B cell (primary cell): Measurements from ENCODE around the gene MPPED2. TPM values are rescaled to one million over a fixed set of nuclear protein-coding genes. Genes with fewer than 3 reads are reported as not detected.

Source experiments
- ATAC-seq: fragments of 200-7000 bp; cut with Tn5 transposase; one replicate; pipeline ENCODE4 v1.10.0; 2021; ENCODE audit warnings: low read depth, mild to moderate bottlenecking, moderate number of reproducible peaks, moderate library complexity
- CTCF ChIA-PET: fragments of 350-600 bp; sonication (Branson Sonifier 250); formaldehyde crosslinking; loops from one replicate; lab custom pipeline; 2021; ENCODE audit warnings: antibody characterized with exemption, inconsistent platforms; lab: Charles Lee
- POLR2A ChIA-PET: fragments of 350-600 bp; sonication (Branson Sonifier 250); formaldehyde crosslinking; loops from one replicate; lab custom pipeline; 2021; ENCODE audit warnings: antibody characterized with exemption; lab: Charles Lee
- DNase-seq: peaks from one replicate; pipeline ENCODE4 v3.0.0; 2013
- H2AFZ ChIP-seq: 2 replicates; pipeline ENCODE4 v1.6.1; 2012; ENCODE audit warnings: mild to moderate bottlenecking, low read depth, low read length; ENCODE audit not compliant: insufficient read depth, poor library complexity, severe bottlenecking
- H3K27ac ChIP-seq, 2 donors: 1 replicate in 1 of 2; 2 replicates in 1 of 2; pipeline ENCODE4 v1.5.1; 2012 to 2013; ENCODE audit warnings: low read length in 2 of 2, mild to moderate bottlenecking in 2 of 2, moderate library complexity in 1 of 2
- H3K27me3 ChIP-seq, 4 experiments: fragments of 200-600 bp in 1 of 4; sonication (generic) in 1 of 4; replicated peaks in 1 of 4; 1 replicate in 2 of 4; 2 replicates in 2 of 4; pipeline versions ENCODE4 v1.6.1 to v1.7.0; 2013 to 2016; ENCODE audit warnings: low read length in 3 of 4, mild to moderate bottlenecking in 2 of 4, mixed read lengths in 1 of 4, moderate library complexity in 1 of 4; ENCODE audit not compliant: insufficient read depth in 4 of 4, control insufficient read depth in 3 of 4; ENCODE audit errors: control extremely low read depth in 1 of 4
- H3K36me3 ChIP-seq, 2 experiments: replicated peaks in 1 of 2; 1 replicate in 1 of 2; 2 replicates in 1 of 2; pipeline versions ENCODE4 v1.6.1 to v1.7.1; 2013; ENCODE audit warnings: low read length in 1 of 2; ENCODE audit not compliant: insufficient read depth in 2 of 2, control insufficient read depth in 1 of 2; ENCODE audit errors: control extremely low read depth in 1 of 2, extremely low read depth in 1 of 2
- H3K4me1 ChIP-seq, 2 donors: fragments of 200-600 bp in 1 of 2; sonication (generic) in 1 of 2; 1 replicate in 1 of 2; 2 replicates in 1 of 2; pipeline versions ENCODE4 v1.5.1 to v1.6.1; 2013 to 2017; ENCODE audit warnings: low read length in 2 of 2; ENCODE audit not compliant: control insufficient read depth in 2 of 2, insufficient read depth in 2 of 2
- H3K4me2 ChIP-seq: replicated peaks from 2 replicates; pipeline ENCODE3; 2012; ENCODE audit warnings: mild to moderate bottlenecking, low read depth, low read length; ENCODE audit not compliant: poor library complexity, severe bottlenecking
- H3K4me3 ChIP-seq, 5 experiments: fragments of 200-600 bp in 1 of 5; sonication (generic) in 1 of 5; 1 replicate in 3 of 5; 2 replicates in 2 of 5; pipeline versions ENCODE4 v1.5.1 to v1.7.0; 2011 to 2016; ENCODE audit warnings: low read length in 4 of 5, mild to moderate bottlenecking in 4 of 5, low read depth in 2 of 5, control low read depth in 1 of 5, moderate library complexity in 1 of 5; ENCODE audit not compliant: insufficient read depth in 1 of 5; ENCODE audit errors: control extremely low read depth in 1 of 5, extremely low read depth in 1 of 5
- H3K79me2 ChIP-seq: fragments of 200-600 bp; sonication (generic); one replicate; pipeline ENCODE4 v1.6.0; 2016; ENCODE audit warnings: low read length; ENCODE audit not compliant: control insufficient read depth, insufficient read depth
- H3K9ac ChIP-seq: fragments of 200-600 bp; sonication (generic); 2 replicates; pipeline ENCODE4 v1.6.1; 2017; ENCODE audit warnings: mild to moderate bottlenecking, low read length, moderate library complexity
- H3K9me3 ChIP-seq, 3 donors: one replicate each; pipeline versions ENCODE4 v1.6.1 to v1.7.1; 2013; ENCODE audit warnings: low read length in 2 of 3; ENCODE audit not compliant: control insufficient read depth in 2 of 3, insufficient read depth in 1 of 3; ENCODE audit errors: control extremely low read depth in 1 of 3
- H4K20me1 ChIP-seq: 2 replicates; pipeline ENCODE4 v1.6.0; 2012; ENCODE audit warnings: mild to moderate bottlenecking, low read length; ENCODE audit not compliant: insufficient read depth, control insufficient read depth, poor library complexity, severe bottlenecking
- H3K27ac Mint-ChIP-seq: one replicate; pipeline ENCODE4 v1.8.0; 2021; ENCODE audit warnings: mixed read lengths
- H3K27me3 Mint-ChIP-seq: one replicate; pipeline ENCODE4 v1.8.0; 2021; ENCODE audit warnings: mixed read lengths
- H3K4me1 Mint-ChIP-seq: one replicate; pipeline ENCODE4 v1.8.0; 2021; ENCODE audit warnings: mixed read lengths
- H3K4me3 Mint-ChIP-seq: one replicate; pipeline ENCODE4 v1.8.0; 2021; ENCODE audit warnings: mixed read lengths
- H3K9me3 Mint-ChIP-seq: one replicate; pipeline ENCODE4 v1.8.0; 2022; ENCODE audit warnings: mixed read lengths; ENCODE audit not compliant: insufficient read depth
- EZH2 ChIP-seq: IDR thresholded peaks from 2 replicates; pipeline ENCODE4 v1.6.1; 2012; ENCODE audit warnings: borderline replicate concordance, low read depth, mild to moderate bottlenecking, moderate library complexity, low read length; ENCODE audit not compliant: insufficient read depth, poor library complexity, severe bottlenecking
- WGBS: methylation state at CpG from one replicate; pipeline ENCODE4 v1.1.5; 2013; ENCODE audit warnings: missing lambda C conversion rate; ENCODE audit not compliant: insufficient coverage; 5-methylcytosine and 5-hydroxymethylcytosine counted together
- intact Hi-C: fragments of 100-400 bp; cut with micrococcal nuclease; formaldehyde crosslinking; loops from one replicate; pipeline ENCODE4 v1.10.0; 2022
- polyA plus RNA-seq: library from polyadenylated mRNA; depleted of rRNA; stranded (reverse); fragments of >200 nt; gene quantifications from 2 replicates; pipeline ENCODE4 v1.2.3, GENCODE V29; 2012
- total RNA-seq, 2 donors: library from RNA; stranded (reverse); fragments of 120-200 nt in 1 of 2; gene quantifications; 1 replicate in 1 of 2; 2 replicates in 1 of 2; pipeline versions ENCODE4 v1.2.3 to v1.2.4, GENCODE V29; 2013 to 2022
- TF ChIP-seq, protein P1 (sequence below): fragments of 200-600 bp; IDR thresholded peaks from one replicate; pipeline ENCODE4 v1.8.0; 2022; ENCODE audit warnings: antibody characterized with exemption, mild to moderate bottlenecking

The MPPED2 gene
- total and polyA plus RNA-seq, 2 donors (not counting 1 experiment from before 2014, with no cell fraction given), result 0.70 to 1.1 TPM

GRCh38 chr11:30368394-30368793 is 217.8 kb downstream of the MPPED2 start:
- no peak overlapping the region for H3K4me2 ChIP-seq
- ATAC-seq (no peak), DNase-seq (no peak)
- POLR2A ChIA-PET, result no interaction called here
- no peak overlapping the region for H3K27ac ChIP-seq
- intact Hi-C loops, result no loop called here
- no peak overlapping the region for H3K4me3 ChIP-seq
- peaks cover 5% of the 10 kb centered on the region for H3K9me3 Mint-ChIP-seq
- no peaks in the 10 kb centered on the region for H3K4me1 Mint-ChIP-seq
- no peaks in the 10 kb centered on the region for H3K79me2 ChIP-seq
- H3K4me1 ChIP-seq, result no peaks in the 10 kb centered on the region
- H3K27me3 ChIP-seq, result no peaks in the 10 kb centered on the region
- no peaks in the 10 kb centered on the region for H4K20me1 ChIP-seq
- H3K27me3 Mint-ChIP-seq, result peaks cover 24% of the 10 kb centered on the region
- H3K36me3 ChIP-seq, result no peaks in the 10 kb centered on the region
- no peak overlapping the region for H3K9ac ChIP-seq
- no peaks in the 10 kb centered on the region for H3K9me3 ChIP-seq
- CTCF ChIA-PET, result no interaction called here
- H2AFZ ChIP-seq, result no peak overlapping the region
- TF ChIP-seq, protein P1, sequence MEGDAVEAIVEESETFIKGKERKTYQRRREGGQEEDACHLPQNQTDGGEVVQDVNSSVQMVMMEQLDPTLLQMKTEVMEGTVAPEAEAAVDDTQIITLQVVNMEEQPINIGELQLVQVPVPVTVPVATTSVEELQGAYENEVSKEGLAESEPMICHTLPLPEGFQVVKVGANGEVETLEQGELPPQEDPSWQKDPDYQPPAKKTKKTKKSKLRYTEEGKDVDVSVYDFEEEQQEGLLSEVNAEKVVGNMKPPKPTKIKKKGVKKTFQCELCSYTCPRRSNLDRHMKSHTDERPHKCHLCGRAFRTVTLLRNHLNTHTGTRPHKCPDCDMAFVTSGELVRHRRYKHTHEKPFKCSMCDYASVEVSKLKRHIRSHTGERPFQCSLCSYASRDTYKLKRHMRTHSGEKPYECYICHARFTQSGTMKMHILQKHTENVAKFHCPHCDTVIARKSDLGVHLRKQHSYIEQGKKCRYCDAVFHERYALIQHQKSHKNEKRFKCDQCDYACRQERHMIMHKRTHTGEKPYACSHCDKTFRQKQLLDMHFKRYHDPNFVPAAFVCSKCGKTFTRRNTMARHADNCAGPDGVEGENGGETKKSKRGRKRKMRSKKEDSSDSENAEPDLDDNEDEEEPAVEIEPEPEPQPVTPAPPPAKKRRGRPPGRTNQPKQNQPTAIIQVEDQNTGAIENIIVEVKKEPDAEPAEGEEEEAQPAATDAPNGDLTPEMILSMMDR, result no peak
- no peak for TF ChIP-seq EZH2
- WGBS, result 81% methylated on average over 2 of the region's 4 CpGs
- H3K4me3 Mint-ChIP-seq, result no peak overlapping the region
- H3K27ac Mint-ChIP-seq, result no peak overlapping the region

- no peak overlapping the region for H3K4me3 Mint-ChIP-seq
- Histone ChIP-seq H3K9ac (no peak overlapping the region), H3K4me1 (no peaks in the 10 kb centered on the region), H3K79me2 (no peaks in the 10 kb centered on the region), H3K4me3 (no peak overlapping the region), H3K27ac (no peak overlapping the region), H2AFZ (no peak overlapping the region), H3K9me3 (no peaks in the 10 kb centered on the region), H3K36me3 (no peaks in the 10 kb centered on the region), H4K20me1 (no peaks in the 10 kb centered on the region), H3K4me2 (no peak overlapping the region), H3K27me3 (no peaks in the 10 kb centered on the region)
- 93% methylated on average over 3 of the region's 3 CpGs for WGBS
- POLR2A ChIA-PET, result no interaction called here
- ATAC-seq, result no peak
- intact Hi-C loops, result no loop called here
- TF ChIP-seq, protein P1, result no peak
- TF ChIP-seq EZH2, result no peak
- H3K9me3 Mint-ChIP-seq, result peaks cover 5% of the 10 kb centered on the region
- H3K4me1 Mint-ChIP-seq, result no peaks in the 10 kb centered on the region
- peaks cover 18% of the 10 kb centered on the region for H3K27me3 Mint-ChIP-seq
- no peak overlapping the region for H3K27ac Mint-ChIP-seq
- no peak for DNase-seq
- CTCF ChIA-PET, result no interaction called here
These were observed 220.2 kb downstream of the MPPED2 start for GRCh38 chr11:30365793-30366517.
